PFSK-1 (cell line): ENCODE results near the gene NTM.

Experiments used
- FOXP2 ChIP-seq: optimal IDR thresholded peaks from 2 replicates; pipeline ENCODE3; 2011; ENCODE audit warnings: borderline replicate concordance, control low read depth, inconsistent platforms; ENCODE audit not compliant: insufficient read depth; ENCODE audit errors: extremely low read length, extremely low read depth
- POLR2AphosphoS5 ChIP-seq: IDR thresholded peaks from 2 replicates; pipeline ENCODE4 v1.6.1; 2012; ENCODE audit warnings: low read depth, mild to moderate bottlenecking, control low read depth, low read length, moderate library complexity
- REST ChIP-seq, 2 experiments: IDR thresholded peaks; 2 replicates each; pipeline versions ENCODE4 v1.6.1 to v1.8.0; 2011 to 2012; ENCODE audit warnings: low read depth in 2 of 2, low read length in 2 of 2, control low read depth in 1 of 2, inconsistent platforms in 1 of 2, mild to moderate bottlenecking in 1 of 2, moderate library complexity in 1 of 2; ENCODE audit not compliant: insufficient read depth in 1 of 2
- SIN3A ChIP-seq: IDR thresholded peaks from 2 replicates; pipeline ENCODE4 v1.6.1; 2012; ENCODE audit warnings: mild to moderate bottlenecking, low read length, moderate library complexity, borderline replicate concordance; ENCODE audit not compliant: insufficient read depth
- TAF1 ChIP-seq: IDR thresholded peaks from 2 replicates; pipeline ENCODE4 v1.6.1; 2012; ENCODE audit warnings: low read length, control low read depth, borderline replicate concordance; ENCODE audit not compliant: insufficient read depth

NTM gene

DNA sequence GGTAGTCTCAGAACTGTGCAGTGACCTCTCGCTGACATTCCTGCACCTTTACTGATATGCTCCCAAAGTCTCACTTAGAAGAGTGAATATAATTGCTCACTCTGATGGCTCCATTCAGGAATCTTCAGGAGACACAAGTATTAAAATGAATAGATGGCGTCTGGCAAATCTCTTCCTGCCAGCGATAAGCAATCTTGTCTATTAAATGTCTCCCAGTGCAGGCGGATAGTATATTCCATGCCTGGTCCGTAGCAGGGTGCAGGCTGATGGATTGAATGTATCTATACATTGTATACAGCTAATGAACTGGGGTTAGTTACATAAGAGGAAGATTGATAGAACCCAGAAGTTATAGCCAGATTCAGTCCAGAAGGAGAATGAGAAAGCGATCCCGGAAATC lies 575.3 kb downstream of the NTM start:
- no peak for TF ChIP-seq REST (IDR thresholded peaks at IDR 0.05; ENCODE audit: insufficient read depth in 1 of 2, low read depth in 2 of 2, low read length in 2 of 2)
- TF ChIP-seq FOXP2: no peak
- no peak for TF ChIP-seq SIN3A
- TF ChIP-seq TAF1: no peak
- no peak for TF ChIP-seq POLR2AphosphoS5

DNA sequence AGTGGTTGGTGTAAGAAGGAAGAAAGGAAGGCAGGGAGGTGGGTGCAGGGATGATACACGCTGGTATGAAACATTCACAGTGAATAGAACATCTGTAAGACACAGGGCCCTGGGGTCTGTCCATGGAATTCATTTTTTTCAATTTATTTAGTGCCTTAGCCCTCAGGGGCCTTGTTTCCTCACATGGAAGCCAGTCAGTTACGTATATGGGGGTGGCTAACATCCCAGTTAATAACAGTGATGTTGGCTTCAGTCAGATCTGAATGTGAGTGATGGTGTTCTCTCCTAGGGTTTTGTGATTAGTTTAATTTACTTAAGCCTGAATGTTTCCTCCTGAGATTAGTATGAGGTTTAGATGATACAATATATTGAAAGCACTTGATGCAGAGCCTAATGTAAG lies 577.1 kb downstream of the NTM start:
- no peak for TF ChIP-seq TAF1
- no peak for TF ChIP-seq POLR2AphosphoS5

- no peak for TF ChIP-seq FOXP2
- no peak for TF ChIP-seq SIN3A
- TF ChIP-seq REST (IDR thresholded peaks at IDR 0.05; ENCODE audit: insufficient read depth in 1 of 2, low read depth in 2 of 2, low read length in 2 of 2): no peak
- no peak for TF ChIP-seq TAF1
- no peak for TF ChIP-seq POLR2AphosphoS5
These were observed 580.7 kb downstream of the NTM start for GRCh38 chr11:131951121-131951520.

DNA sequence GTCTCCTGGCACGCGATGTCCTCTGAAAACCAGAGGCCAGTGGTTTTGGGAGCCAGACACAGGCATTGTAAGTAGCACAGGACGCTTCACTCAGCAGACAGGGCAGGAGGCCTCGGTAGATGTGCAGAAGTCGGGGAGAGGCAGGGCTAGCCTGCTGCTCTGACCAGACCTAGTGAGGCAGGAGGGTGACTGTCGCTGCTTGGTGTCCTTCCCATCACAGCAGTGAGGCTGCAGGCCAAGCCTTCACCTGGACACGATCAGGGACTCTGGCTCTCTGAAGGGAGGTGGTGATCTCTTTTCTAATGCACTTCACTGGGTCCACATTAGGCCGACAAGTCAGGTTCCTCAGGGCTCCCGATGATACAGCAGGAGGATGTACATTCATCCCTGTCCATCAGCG lies 583.7 kb downstream of the NTM start:
- no peak for TF ChIP-seq POLR2AphosphoS5
- no peak for TF ChIP-seq SIN3A
- no peak for TF ChIP-seq TAF1
- no peak for TF ChIP-seq FOXP2
- TF ChIP-seq REST (IDR thresholded peaks at IDR 0.05; ENCODE audit: insufficient read depth in 1 of 2, low read depth in 2 of 2, low read length in 2 of 2): no peak

- TF ChIP-seq POLR2AphosphoS5 (no peak), SIN3A (no peak), FOXP2 (no peak), TAF1 (no peak), REST (IDR thresholded peaks at IDR 0.05; ENCODE audit: insufficient read depth in 1 of 2, low read depth in 2 of 2, low read length in 2 of 2) (no peak)
These were observed 585.5 kb downstream of the NTM start for GRCh38 chr11:131955904-131956303.

GRCh38 chr11:131957201-131957600 lies 586.8 kb downstream of the NTM start:
- TF ChIP-seq FOXP2: no peak
- TF ChIP-seq POLR2AphosphoS5: no peak
- no peak for TF ChIP-seq SIN3A
- no peak for TF ChIP-seq REST (IDR thresholded peaks at IDR 0.05; ENCODE audit: insufficient read depth in 1 of 2, low read depth in 2 of 2, low read length in 2 of 2)
- TF ChIP-seq TAF1: no peak
